ENCODE results near the gene DPP8.

DNA sequence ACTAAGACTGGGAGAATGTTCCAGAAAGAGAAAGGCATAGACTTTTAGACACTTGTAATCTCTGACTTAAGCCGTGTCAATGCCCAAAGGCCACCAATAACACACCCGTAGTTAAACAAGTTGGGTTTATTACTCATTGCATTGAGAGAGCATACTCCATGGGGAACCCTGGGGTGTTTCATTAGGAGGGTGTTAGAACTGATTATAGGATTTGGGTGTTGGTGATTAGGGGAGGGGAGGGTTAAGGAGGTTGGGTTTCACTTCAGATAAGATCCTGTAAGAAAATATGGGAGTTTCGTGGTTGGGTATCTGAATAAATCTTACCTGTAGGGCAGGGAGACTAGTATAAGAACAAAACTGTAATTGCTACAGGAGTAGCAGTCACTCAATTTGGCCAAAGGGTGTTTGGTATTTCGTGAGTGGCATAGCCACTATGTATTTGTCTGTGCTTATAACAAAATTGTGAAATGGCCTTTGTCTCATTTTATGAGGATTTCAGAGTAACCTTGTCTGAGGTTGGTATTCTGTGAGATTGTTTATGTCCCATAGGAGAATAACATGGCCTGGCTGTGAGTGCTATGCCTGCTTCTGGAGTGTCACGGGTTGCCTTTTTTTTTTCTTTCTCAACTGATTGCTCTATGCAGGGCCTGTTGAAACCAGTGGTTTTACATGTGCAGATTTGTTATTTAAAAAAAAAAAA is 15.7 kb upstream of the DPP8 start:
- TF ChIP-seq CTCF (IDR thresholded peaks at IDR 0.05) (no peak), EZH2 (IDR thresholded peaks at IDR 0.05) (no peak)

All from neural progenitor cell (in vitro differentiated cells).